GM21423 (cell line): ENCODE results near the gene PMCH.
"Not testable (repeated sequence)": the region's sequence is repeated elsewhere in the genome, so short reads cannot be mapped to it uniquely, and the experiment has no call there.

Source experiments
- ATAC-seq: cut with Tn5 transposase; IDR thresholded peaks from one replicate; pipeline ENCODE4 v1.9.1; 2021; ENCODE audit warnings: mild to moderate bottlenecking, moderate library complexity; ENCODE audit not compliant: unreplicated experiment

The PMCH gene

GRCh38 chr12:102147062-102147587 lies 50.5 kb downstream of the PMCH start:
- not testable (repeated sequence) for ATAC-seq
